ENCODE data around the gene OR13G1.

The OR13G1 gene

DNA sequence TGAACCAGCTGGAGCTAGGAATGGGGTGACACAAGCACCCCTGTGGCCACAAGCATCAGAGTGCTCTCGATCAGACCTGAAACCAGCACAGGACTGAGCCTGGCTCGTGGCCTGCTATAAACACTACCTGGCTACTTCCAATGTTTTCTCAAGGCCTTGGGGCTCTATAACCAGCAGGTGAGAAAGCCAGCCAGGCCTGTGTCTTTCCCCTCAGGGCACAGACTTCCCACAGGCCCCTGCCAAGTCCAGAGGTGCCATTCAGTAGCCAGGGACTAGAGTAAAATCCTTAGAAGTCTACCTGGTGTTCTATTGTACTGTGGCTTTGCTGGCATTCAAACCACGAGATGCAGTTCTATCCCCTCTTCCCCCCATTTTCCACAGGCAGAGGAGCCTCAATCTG lies 51.6 kb downstream of the OR13G1 start:
- no peaks in the 10 kb centered on the region for H3K27me3 ChIP-seq (replicated peaks; ENCODE audit: control insufficient read depth, insufficient read depth, low read length)
- DNase-seq (ENCODE audit: extremely low read depth, insufficient read length): no peak
- H3K4me3 ChIP-seq (replicated peaks; ENCODE audit: low read depth, low read length): no peak overlapping the region
- H3K36me3 ChIP-seq (ENCODE audit: control insufficient read depth, insufficient read depth, low read length): no peaks in the 10 kb centered on the region
- TF ChIP-seq, protein P1, sequence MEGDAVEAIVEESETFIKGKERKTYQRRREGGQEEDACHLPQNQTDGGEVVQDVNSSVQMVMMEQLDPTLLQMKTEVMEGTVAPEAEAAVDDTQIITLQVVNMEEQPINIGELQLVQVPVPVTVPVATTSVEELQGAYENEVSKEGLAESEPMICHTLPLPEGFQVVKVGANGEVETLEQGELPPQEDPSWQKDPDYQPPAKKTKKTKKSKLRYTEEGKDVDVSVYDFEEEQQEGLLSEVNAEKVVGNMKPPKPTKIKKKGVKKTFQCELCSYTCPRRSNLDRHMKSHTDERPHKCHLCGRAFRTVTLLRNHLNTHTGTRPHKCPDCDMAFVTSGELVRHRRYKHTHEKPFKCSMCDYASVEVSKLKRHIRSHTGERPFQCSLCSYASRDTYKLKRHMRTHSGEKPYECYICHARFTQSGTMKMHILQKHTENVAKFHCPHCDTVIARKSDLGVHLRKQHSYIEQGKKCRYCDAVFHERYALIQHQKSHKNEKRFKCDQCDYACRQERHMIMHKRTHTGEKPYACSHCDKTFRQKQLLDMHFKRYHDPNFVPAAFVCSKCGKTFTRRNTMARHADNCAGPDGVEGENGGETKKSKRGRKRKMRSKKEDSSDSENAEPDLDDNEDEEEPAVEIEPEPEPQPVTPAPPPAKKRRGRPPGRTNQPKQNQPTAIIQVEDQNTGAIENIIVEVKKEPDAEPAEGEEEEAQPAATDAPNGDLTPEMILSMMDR (IDR thresholded peaks at IDR 0.05; ENCODE audit: insufficient read depth, low read length, poor library complexity, severe bottlenecking): no peak

Measured in GM06990 (cell line).